CD4-positive, alpha-beta T cell treated with Interleukin-15 for 4 hours (primary cell): ENCODE results near the gene B3GAT1.

Experiments used
- DNase-seq: peaks from one replicate; pipeline ENCODE4 v3.0.0-alpha.2; 2020; ENCODE audit warnings: low spot score

B3GAT1 gene

DNA sequence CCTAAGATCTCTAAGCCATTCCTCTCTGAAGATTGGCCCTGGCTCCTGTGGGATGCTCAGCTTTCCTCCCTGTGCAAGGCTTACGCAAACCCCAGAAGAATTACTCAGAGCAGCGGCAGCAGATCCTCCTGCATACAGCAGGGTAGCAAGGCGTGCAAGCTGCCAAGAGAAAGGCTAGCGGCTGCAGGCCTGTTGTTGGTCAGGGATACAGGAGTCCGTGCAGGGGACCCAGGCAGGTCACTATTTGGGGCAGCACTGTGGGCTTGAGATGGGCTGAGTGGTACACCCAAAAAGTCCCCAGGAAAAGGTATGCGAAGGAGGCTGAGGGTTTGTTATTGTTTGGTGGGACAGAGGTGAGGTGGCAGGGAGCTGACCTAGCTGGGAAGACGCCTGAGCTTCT lies 78.7 kb downstream of the B3GAT1 start:
- DNase-seq, result no peak

- no peak for DNase-seq
These were observed 79.3 kb downstream of the B3GAT1 start for GRCh38 chr11:134332782-134333181.

DNA sequence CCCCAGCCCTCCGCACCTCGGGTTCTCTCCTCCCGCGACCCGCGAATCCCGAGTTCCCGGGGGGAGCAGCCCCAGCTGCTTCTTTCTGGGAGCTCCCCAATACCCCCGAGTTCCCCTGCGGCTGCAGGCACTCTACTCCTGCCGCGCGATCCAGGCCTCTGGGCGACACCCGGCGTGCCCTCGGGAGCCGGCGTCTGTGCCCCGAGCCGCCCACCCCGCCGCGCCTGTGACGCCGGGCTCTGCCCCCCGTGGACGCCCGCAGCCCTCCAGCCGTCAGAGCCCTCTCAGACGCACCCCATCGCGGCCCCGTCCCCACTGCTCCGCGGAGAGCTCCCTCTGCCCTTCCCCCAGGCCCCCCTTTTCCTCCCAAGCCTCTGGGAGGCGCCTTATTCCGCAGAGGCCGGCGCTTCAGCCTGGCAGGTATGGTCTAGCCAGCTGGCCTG lies 79.8 kb downstream of the B3GAT1 start:
- no peak for DNase-seq

GRCh38 chr11:134331354-134332188 lies 80.5 kb downstream of the B3GAT1 start, which contains the start of gene GLB1L2:
Gene GLB1L2, plus strand, starts transcription at chr11:134331988. Its CDS starts 74 bp downstream, at chr11:134332062.
- DNase-seq, result peak; percentile 85

DNA sequence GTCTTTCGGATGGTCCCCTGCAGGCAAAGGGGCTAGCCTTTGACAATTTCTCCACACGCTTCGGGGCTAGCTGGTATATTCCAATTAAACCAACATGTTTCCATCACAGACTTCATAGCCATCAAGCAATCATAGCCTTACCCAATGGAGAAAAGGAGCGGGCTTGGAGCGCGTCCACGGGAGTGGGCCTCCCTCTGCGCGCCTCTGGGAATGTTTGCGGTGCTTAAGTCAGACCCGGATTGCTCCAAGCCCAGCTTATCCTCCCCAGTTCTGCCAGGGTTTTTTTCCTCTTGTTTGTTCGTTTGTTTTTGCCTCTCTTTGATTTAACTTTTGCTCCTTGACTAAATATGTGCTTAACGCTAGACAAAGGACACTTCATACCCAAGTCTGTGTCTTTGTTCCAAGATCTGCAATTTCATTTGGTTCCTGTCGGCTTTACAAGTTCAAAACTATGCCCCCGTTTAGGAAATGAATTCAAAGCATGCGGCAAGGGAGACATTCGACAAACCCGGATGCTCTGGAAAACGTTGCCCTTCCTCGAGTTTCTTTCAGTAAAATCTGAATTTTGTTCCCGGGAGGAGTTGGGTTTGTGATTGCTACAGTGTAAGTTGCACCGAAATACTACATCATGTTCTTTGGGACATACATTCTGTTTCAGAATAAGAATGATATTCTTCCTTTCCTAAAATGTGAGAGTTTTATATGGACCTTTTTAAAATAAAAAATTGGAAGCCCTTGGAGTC lies 81.3 kb downstream of the B3GAT1 start:
- DNase-seq, result no peak
